Effector CD8-positive, alpha-beta T cell (primary cell): ENCODE data around the gene ODC1.
A peak's percentile ranks its signal among the peaks of the same experiment; 100 is the strongest.

ENCODE experiments used
- DNase-seq: peaks from one replicate; lab custom pipeline; 2025; lab: John Stamatoyannopoulos, UW

The ODC1 gene

DNA sequence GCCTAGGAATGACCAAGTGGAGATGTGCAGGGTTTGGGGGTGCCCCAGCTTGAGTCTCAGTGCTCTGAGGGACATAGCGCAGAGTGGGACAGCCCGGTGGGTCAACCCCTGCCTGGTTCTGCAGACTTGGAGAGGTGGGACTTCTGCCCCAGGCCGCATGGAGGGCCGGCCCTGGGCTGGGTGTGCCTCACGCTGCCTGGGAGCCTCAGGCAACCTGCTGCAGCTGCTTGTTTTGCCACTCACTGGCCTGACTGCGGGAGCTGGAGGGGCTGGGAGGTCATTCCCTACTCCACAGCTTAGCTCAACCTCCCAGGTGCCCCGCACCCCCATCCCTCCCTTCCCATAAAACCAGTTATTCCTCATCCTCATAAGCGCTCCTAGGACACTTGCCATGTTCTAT, 33.1 kb downstream of the ODC1 start:
- DNase-seq: no peak

DNA sequence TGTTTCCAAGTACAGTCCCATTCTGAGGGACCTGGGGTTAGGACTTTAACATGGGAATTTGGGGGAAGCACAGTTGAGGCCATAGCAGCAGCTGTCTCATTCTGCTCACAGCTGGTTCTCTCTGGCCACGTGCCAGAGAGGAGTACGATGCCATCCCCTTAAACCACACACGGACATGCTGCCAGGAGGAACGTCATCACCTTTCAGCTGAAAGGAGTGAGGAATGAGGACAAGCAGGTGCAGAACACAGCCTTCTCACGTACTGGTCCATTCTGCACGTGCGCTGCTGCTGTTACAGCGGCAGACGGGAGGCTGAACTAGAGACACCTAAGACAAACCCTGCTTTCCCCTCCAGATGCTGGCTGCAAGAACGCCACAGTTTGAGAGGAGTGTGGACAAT, 33.5 kb downstream of the ODC1 start:
- DNase-seq: no peak

DNA sequence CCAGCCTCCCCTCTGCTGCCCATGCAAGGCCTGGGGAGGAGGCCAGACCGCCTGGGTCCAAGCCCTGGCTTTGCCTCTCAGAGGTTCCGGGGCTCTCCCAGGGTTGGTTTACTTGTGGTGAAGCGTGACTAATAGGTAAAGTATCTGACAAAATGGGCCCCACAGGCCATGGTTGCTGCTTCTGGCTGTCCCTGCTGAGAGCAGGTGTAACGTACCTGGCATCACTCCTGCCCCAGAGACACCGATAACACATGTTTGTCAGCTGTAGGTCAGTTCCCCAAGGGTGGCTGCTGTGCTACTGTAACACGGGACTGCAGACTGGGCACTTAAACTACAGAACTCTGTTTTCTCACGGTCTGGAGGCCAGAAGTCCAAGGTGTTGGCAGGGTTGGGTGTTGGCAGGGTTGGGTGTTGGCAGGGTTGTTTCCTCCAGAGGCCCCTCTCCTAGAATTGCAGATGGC, 34.1 kb downstream of the ODC1 start:
- no peak for DNase-seq

DNA sequence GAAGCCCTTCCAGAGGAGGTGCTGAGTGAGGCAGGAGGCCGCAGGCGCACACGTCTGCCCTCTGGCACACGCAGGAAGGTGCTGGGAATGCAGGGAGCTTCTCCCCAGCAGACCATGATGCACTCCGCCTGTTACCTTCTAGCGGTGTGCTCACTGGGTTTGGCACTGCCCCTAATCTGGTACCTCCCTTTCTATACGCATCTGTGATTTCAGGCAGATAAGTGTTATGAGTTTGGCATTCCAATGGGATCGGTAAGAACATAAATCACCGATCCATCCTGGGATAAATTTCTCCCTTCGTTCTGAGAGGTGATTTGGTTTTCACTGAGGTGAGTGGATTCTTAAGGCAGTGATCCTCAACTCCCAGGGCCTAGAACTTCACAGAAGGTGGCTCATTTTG, 34.6 kb downstream of the ODC1 start:
- DNase-seq: no peak

DNA sequence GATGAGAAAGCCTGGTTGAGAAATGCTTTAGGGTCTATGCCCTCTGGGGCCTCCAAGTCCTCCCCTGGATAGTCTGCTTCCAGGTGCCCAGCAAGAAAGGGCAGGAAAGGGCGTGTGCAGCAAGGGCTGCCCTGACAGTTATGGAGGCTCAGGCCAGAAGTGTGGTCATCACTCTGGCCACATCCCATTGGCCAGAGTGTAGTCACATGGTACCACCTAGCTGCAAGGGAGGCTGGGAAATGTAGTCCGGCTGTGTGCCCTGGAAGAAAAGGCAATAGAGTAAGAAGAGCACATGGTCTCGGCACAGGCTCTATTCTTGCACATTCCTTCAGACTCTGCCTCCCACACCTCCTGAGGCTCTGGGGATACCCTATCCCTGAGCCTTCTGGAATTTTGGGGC, 35.7 kb downstream of the ODC1 start:
- no peak for DNase-seq

DNA sequence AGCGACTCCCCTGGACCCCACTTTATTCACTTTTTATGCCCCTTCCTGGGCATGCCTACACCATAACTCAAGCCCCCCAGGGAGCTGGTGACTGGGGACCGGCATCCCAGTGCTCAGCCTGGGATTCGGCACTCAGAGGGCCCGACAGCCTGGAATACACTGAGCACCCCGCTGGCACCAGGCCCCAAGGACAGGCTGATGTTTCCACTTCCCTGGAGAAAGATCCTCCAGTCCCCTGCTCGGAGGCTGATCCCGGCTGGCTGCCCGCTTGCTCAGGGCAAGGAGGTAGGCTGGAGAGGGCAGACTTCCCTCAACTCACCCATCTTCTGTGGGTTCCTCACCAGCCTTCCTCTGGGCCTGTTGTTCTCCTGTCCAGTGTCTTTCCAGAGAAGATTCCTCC, 36.6 kb downstream of the ODC1 start:
- DNase-seq: no peak

DNA sequence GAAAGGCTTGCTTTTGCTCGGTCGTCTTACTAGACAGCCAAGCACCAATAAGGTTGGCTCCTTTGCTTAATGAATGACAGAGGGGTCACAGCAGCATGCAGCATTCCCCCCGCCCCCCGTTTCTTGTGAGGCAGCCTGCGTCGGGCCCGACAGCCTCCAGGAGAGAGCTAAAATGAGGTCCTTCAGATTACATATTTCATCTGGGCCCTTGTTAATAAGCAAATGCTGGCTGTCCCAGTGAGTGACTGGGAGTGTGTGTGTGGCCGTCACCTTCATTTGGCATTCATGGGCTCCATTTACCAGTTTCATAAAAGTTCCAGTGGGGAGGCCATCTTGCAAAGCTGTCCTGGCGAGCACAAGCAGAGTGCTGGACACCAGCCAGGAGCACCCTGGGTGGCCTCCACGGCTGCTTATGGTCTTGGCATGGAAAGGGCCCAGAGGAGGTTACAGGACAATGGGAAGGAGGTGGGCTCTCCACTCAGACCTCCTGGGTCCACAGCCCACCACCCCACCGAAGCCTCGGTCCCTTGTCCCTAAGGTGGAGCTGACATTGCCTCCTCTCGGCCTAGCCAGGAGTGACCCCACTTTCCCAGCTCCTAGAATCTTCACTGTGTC, 37.2 kb downstream of the ODC1 start:
- no peak for DNase-seq

DNA sequence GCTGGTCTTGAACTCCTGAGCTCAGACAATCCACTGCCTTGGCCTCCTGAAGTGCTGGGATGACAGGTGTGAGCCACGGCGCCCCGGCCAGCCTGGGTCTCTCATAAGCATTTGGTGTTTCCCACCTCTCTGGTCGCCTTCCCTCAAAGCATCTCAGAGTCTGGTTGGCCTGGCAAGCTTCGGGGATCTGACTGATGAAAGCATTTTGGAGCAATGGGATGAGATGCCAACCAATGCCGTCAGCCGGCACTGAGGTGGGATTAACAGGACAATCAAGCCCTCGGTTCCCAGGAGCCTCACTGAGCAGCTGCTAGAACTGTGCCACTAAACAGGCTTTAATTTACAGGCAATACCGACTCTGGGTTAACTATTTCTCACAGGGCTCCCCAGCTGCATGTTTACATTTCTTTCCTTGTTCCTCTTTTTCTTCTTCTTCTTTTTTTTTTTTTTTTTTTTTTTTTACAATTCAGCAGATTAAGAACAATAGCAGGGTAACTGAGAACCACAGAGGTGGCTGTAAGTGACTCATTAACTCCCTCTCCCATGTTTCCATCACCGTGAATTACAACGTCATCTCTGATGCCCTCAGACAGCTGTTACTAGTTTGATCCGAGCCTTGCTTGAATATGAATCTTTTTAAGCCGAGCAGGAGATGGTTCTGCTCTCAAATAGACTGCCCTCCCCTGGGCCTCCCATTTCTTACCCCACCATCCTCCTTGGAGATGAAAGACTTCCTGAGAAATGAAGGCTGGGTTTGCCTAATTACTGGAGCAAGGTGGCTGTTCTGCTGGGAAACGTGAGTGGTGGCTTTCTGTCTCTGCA, 37.9 kb downstream of the ODC1 start:
- no peak for DNase-seq

DNA sequence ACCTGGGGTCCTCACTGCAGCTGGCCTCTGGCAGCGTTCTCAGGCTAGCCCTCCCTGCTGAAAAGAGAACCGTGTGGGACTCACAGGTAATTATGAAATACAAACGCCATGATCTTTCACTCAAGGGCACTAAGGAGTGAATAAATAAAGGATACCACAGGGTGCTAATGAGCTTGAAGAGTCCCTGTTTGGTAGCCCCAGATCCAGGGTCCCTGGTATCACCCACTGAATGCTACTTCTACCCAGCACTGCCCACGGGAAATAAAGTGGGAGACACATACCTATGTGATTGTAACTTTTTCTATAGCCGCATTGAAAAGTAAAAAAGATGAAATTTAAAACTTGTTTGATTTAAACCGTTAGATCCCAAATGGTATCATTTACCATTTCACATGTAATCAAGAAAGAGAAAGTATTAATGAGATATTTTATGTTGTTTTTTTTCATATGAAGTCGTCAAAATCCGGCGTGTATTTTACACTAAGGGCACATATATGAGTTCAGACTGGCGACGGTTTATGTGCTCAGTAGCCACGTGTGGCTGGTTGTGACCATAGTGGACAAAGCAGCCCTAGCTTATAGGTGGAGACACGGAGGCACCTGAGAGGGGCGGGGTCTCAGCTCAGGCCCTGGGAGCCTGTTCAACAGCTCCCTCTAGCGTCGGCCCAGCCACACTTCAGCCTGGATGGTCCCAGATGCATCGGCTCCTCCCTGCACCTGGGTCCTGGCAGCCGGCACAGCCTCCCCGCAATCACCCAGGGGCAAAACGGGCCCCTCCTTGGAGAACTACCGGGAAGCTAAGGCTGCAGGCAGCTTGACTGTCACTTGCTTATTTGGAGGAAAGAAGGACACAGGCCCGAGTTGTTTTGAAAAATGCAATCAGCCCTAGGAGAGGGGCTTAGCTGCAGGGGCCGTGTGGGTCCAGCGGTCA, 39.2 kb downstream of the ODC1 start:
- peak; percentile 69 for DNase-seq

DNA sequence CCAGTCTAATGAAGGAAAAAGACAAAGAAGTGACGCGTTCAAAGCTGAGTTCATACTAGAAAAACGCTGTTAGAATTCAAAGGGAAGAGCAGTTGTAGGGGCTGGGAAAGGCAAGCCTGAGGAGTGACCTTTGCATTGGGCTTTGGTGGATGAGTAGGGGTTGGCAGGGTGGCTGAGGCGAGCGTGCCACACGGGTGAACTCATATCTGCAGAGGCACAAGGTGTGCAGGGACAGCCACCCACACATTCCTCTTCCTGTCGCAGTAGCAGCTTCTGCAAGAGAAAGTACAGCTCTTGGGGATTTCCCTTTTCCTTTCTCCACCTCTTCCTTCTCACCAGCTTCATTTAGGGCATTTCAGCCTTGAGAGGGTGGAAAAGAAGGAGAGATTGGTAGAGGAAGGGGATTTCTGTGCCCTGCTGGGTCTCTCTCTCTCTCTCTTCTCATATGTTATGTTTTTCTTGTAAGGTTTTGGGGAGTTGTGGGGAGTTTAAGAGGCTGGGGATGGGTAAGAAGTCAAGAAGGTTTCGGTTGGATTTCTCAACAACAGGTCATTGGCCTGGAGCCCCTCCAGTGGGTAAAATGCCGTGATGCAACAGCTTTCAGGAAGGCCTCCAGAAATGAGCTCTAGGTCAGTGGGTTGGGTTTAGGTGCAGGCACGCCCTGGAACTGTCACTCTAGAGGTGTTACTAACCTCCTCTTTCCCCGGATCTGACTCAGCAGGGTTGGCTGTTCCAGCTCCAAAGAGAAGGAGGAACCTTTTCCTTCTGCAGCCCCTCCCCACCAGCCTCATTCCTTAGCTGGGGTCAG, 40.1 kb downstream of the ODC1 start:
- DNase-seq: no peak

DNA sequence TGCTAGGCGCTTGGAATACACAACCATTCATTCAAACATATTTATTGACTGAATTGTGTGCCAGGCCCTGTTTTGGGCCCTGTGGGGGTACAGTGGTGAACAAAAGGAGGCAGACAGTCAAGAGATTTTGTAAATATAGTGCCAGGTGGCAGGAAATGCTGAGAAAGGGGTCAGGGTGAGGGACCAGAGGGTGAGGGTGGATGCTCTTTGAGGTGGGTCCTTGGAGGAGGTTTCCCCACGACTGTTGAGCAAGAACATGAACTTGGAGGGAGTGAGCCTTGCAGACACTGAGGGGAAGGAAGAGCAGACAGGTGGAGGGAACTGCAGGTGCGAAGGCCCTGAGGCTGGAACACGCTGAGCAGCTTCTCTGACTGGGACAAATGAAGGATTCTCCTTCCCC, 40.7 kb downstream of the ODC1 start:
- DNase-seq: no peak

DNA sequence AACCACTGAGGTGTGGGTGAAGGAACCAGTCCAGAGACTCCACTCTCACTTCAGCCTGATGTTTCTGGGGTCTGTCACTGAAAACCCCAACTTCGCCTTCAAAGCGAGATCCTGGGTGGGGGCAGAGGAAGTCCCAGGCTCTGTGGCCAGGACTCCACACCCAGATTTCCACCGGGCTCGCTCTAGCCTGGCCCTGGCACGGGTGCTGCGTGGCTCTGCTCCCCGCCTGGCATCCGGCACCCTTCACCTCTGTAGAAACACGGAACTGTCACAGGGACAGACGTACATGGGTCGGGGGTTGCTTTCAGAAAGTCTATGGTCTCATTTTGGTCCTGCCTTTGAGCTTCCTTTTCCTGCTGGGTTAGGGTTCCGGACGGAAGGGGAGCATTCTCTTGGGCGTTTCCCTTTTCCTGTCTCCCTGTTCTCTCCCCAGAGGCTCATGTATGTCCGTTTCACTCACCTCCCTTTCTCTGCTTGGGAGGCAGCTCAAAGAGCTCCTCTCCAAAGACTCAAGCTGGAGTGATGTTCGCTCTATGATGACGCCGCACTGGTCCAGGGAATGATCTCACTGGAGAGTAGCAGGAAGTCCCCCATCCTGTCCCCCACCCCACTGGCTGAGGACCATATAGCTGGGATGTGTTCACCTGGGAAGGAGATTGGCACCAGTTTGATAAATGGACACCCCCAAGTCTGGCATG, 41.5 kb downstream of the ODC1 start:
- no peak for DNase-seq

DNA sequence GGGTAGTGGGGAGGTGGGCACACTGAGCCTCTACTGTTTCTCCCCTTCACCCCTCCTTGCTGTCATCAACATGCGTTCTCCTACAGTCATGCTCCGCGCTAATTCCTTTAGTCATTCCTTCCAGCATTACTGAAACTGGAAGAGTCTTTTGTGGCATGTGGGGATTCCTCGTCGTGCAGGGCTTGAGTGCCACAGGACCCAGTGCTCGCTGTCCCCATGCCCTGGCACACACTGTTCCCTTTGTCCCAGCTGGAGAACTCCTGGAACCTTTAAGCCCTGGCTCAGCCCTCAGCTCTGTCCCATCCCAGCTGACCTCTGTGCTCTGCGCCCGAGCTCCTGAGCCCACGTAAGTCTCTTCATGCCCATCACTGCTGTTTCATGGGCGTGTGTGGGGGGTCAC, 42.1 kb downstream of the ODC1 start:
- no peak for DNase-seq

DNA sequence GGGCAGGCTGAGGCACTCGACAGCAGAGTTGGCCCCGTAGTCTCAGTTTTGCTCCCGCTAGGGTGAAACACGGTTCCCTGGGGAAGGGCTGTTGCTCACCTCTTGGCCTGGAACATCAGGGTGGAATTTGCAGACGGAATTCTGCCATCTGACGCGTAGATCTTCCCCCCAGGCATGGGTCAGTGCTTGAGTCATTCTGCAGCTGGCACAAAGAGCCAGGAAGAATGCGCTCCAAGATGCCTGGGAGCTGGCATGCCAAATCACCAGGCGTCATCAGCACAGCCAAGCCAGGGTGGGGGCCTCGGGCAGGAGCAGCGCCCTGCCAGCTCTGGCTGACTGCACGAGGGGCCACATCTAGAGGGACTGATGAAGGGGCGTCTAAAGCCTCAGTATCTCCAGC, 42.7 kb downstream of the ODC1 start:
- no peak for DNase-seq

DNA sequence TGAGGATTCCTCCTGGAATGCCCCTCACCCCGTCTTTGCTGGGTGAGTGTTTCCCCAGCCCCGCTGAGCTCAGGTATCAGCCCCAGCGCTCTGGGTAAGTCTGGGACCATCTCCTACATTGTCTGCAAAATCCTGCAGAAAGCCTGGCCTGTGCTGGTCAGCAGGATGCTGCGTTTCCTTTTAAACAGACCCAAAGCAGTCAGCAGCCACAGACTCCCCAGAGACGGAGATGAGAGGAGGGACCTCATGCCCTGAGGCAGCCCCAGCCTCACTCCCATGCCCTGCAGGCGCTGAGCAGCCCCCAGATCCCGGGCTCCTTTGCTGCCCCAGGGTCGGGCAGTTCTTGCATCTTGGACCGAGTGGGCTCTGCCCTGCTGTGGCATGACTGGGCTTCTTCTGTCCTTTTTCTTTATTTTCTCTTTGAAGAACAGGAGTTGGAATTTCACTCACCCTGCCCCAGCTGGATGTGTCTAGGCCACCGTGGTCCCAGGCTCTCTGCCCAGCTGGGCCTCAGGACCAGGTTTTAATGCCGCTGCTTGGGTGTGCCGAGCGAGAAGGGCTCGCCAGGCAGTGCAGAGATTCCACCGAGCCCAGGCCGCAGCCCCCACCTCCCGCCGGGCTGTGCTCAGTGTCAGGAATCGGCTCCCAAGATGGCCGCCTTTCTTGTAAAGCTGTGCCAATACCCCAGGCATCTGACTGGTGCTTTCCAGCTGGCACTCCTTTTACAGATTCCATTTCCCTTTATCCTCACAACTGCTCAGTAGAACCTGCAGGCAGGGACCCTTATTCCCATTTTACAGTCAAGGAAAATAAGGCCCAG, 43.6 kb downstream of the ODC1 start:
- DNase-seq: no peak

DNA sequence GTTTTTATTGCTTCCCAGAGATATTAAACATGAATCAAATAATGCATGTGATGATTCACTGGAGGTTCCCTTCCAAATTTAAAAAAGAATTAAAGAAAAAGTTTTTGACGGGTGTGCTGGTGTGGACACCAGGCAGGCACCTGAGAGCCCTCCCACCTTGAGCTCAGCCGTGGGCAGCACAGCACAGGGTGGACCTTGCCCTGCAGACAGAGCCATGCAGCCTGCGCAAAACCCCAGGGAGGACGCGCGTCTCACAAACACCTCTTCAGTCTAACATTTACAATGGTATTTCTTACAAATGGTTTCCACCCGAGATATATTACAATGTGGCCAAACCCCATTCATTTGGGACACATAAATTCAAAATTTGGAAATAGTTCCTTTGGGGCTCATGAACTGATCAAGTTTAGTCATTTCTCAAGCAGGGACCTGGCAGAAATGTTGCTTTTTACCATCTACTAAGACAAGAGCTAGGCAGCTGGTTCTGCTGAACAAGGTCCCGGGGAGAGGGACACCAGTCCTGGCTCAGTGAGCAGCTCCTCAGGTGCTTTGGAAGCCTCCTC, 45.4 kb downstream of the ODC1 start:
- no peak for DNase-seq

DNA sequence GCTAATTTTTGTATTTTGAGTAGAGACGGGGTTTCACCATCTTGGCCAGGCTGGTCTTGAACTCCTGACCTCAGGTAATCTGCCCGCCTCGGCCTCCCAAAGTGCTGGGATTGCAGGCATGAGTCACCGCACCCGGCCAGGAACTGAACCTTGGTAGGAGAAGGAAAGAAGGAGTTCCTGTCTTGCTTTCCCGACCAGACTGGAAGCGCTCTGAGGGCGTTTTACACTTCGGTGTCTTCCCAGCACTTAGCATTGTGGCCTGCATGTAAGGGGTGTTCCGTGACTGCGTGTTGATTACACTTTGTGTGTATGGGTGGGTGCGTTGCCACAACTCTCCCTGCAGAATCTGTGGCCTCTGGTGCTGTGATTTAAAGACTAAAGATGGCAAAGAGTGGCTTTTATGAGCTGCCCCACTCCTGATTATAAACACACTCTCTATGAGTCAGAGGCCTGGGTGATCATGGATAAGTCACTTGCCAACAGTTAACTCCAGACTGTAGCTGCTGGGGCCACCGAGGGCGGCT, 46.0 kb downstream of the ODC1 start:
- no peak for DNase-seq

DNA sequence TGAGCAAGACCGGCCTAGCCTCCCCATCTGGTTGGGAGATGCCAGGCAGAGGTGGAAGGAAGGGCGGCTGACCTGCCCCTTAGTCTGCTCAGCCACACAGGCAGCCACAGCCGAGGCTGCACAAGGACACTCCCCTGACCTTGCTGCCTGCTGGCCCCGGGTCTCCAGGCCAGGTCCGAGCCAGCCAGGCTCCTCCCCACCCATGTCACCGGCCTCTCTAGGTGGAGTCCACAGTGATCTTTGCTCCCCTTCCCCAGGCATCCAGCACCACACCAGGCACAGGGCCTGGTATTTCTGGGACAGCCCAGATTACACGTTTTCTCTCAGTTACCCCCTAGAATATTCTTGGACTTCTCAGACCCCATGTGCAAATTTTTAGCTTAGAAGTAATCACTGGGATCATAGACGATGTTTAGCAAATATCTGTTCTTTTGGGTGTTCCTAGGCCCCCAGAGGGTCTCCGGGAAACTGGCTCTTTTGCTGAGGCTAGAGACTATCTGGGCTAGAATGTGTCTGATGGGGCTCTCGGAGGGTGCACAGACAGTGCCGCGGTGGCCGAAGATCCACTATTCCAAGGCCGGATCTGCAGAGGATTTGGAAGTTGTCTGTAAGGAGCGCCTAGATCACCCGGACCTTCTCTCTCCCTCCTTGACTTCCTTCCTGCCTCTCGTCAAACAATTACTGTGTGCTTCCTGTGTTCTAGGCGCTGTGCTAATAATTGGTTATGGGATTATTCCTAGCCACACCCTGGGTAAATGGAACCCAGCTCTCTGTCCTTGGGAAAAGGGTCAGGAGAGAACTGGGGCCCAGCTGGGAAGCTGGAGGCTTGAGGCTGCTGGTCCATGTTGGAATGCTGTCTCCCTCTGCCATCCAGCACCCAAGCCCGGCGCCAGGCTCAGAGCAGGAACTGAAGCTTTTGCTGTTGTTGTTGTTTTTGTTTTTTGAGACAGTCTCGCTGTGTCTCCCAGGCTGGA, 46.9 kb downstream of the ODC1 start:
- DNase-seq: no peak
